NCI-H2029 (cell line): ENCODE measurements around the gene FOLR2.
"Not testable (repeated sequence)": the region's sequence is repeated elsewhere in the genome, so short reads cannot be mapped to it uniquely, and the experiment has no call there.

Experiments
- DNase-seq: peaks from one replicate; lab custom pipeline; 2025; lab: John Stamatoyannopoulos, UW

Gene FOLR2

GRCh38 chr11:72216638-72217037 is at the start of gene FOLR2:
Gene FOLR2, plus strand, starts transcription at chr11:72216794. Its CDS starts 1,791 bp downstream, at chr11:72218585.
- no peak for DNase-seq

- DNase-seq = not testable (repeated sequence)
These were observed 47.5 kb upstream of the FOLR2 start for GRCh38 chr11:72169046-72169555.

GRCh38 chr11:72169754-72170153 is 46.8 kb upstream of the FOLR2 start:
- DNase-seq = not testable (repeated sequence)

- DNase-seq = not testable (repeated sequence)
These were observed 44.6 kb upstream of the FOLR2 start for GRCh38 chr11:72172043-72172442.

GRCh38 chr11:72173291-72173690 is 43.3 kb upstream of the FOLR2 start:
- DNase-seq = no peak

GRCh38 chr11:72174302-72175070 is 42.1 kb upstream of the FOLR2 start:
- DNase-seq = no peak

GRCh38 chr11:72177656-72178055 is 38.9 kb upstream of the FOLR2 start:
- DNase-seq = no peak

- no peak for DNase-seq
These were observed 37.4 kb upstream of the FOLR2 start for GRCh38 chr11:72179049-72179803.

GRCh38 chr11:72179804-72180396 is 36.7 kb upstream of the FOLR2 start:
- DNase-seq = no peak

GRCh38 chr11:72180892-72181552 is 35.6 kb upstream of the FOLR2 start:
- DNase-seq = not testable (repeated sequence)

GRCh38 chr11:72181553-72181958 is 35.0 kb upstream of the FOLR2 start:
- not testable (repeated sequence) for DNase-seq

- DNase-seq = no peak
These were observed 28.3 kb upstream of the FOLR2 start for GRCh38 chr11:72188267-72188666.

- DNase-seq = no peak
These were observed 26.9 kb upstream of the FOLR2 start for GRCh38 chr11:72189455-72190250.

GRCh38 chr11:72190631-72191071 is 25.9 kb upstream of the FOLR2 start:
- DNase-seq = no peak

GRCh38 chr11:72191961-72192381 is 24.6 kb upstream of the FOLR2 start, which contains the start of gene FOLR1:
Gene FOLR1, plus strand, starts transcription at chr11:72192140. Its CDS starts 34 bp downstream, at chr11:72192174.
- no peak for DNase-seq

- no peak for DNase-seq
These were observed 20.9 kb upstream of the FOLR2 start for GRCh38 chr11:72195518-72196270.

GRCh38 chr11:72201445-72201844 is 15.1 kb upstream of the FOLR2 start:
- DNase-seq = not testable (repeated sequence)

- no peak for DNase-seq
These were observed 14.0 kb upstream of the FOLR2 start for GRCh38 chr11:72202571-72202970.

- DNase-seq = no peak
These were observed 13.4 kb upstream of the FOLR2 start for GRCh38 chr11:72203163-72203562.

- DNase-seq = no peak
These were observed 11.7 kb upstream of the FOLR2 start for GRCh38 chr11:72204886-72205285.
